GDM1 (cell line): ENCODE results near the gene EIF4G1.
A peak's percentile ranks its signal among the peaks of the same experiment; 100 is the strongest.

ENCODE experiments used
- DNase-seq: peaks from one replicate; lab custom pipeline; 2025; lab: John Stamatoyannopoulos, UW

Gene EIF4G1

DNA sequence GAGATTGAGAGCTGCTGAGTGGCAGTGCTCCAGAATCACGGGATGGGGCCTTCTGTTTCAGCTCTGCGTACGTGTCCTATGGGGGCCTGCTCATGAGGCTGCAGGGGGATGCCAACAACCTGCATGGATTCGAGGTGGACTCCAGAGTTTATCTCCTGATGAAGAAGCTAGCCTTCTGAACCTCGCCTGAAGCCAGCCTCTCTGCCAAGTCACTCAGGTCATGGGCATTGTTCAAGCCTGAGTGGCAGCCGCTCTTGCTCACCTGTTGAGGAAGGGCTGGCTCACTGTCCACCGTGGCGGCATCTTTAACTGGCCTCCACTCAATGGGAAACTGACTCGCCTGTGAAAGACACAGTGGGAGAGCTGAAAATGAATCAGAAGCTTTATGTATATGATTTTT lies 53.7 kb downstream of the EIF4G1 start:
- no peak for DNase-seq

DNA sequence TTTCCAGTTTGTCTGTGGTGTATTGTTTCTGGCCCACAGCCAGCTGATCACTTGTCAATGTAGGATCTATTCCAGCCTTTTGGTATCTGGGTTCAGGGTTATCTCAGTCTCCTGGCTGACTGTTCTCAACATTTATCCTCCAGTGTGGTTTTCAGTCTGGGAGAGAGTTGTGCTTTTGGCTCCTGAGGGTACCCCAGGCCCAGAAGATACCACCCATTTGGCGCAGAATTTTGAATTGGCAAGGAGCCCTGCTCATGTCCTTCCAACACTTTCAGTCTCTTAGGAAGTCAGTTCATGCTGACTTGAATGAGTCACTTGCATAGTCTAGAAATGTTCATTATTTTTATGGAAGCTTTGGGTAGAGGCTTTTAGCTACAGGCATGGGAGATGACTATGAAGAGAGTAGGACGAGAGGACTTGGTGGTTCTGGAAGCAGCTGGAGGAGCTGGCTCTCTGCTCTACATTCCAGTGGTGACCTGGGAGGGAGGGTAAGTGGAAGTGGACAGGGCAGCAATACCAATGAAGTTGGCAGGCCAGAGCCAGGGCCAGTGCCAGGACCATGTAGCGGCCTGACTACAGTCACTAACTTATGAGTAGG lies 54.3 kb downstream of the EIF4G1 start:
- no peak for DNase-seq

DNA sequence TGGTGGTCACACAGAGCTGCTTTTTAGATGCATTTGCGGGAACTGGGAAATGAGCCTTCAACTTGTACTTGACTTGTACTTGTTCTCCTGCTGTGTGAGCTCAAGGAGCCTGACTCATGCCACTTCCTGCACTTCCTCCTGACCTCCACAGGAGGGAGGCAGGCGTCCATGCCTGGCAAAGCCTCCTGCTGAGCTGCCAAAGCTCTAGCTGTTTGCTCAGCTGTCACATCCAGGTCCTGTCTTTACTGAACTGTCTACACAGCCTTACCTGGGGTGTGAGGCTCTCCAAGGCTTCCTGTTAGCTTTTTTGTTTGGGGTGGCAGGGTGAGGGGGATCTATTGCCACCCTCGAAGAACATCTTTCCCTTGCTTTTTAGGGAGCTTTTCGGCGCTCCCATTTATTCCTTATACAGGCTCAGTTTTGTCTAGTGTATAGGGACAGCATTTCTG lies 57.2 kb downstream of the EIF4G1 start:
- peak; percentile 81 for DNase-seq

DNA sequence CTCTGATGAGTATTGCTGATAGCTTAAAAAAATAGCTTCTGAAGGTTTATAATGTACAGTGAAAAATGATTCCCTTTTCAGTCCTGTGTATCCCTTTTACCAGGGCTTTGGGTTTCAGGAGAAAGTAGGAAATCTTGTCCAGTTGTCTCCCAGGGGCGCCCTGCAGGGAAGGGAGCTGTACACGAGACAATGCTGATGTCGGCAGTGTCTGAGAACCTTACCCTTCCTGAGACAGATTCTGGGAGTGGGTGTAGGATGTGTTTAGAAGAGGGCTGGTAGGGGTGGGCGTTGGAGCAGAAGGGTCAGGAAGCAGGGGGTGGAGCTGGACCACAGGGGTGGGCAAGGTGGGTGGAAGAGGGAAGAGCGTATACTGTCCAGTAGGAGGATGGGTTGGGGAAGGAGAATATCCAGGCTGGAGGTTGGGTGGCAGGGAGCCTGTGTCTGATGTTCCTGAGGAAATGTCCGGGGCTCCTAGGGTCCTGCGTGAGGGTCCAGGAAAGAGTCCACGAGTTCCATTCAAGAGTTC lies 58.0 kb downstream of the EIF4G1 start:
- DNase-seq = no peak

DNA sequence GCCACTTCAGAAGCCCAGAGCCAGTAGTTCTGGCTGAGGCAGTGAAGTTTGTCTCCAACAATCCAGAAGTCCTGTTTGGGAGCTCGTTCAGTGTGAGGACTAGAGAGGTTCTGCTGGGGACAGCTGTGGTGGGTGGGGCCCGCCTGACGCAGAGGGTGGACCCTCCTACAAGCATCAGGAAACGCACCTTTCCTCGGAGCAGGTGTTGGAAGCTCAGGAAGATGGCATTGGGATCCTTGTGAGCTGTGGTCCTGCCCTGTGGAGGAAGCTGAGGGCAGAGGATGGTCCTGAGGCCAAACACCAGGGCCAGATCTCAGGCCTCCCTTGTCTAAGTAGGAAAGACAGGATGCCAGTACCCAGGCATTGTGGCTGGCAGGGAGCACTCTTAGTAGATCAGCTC lies 58.5 kb downstream of the EIF4G1 start:
- no peak for DNase-seq

DNA sequence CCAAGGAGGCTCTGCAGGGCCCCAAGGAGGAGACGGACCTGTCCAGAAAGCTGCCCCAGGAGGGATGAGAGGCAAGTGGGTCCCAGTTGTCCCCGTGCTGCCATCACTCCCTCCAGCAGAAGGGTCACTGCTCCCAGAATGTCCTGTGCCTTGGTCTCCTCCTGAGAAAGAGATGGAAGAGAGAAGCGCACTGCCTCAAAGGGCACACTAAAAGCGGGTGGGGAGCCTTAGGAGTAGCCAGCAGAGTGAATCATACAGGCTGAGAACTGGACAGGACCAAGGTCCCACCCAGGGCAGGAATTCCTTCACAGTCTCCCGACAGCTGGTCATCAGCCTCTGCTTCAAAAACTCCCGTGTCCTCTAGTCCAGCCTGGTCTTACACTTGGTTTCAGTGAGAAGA lies 59.0 kb downstream of the EIF4G1 start:
- no peak for DNase-seq

DNA sequence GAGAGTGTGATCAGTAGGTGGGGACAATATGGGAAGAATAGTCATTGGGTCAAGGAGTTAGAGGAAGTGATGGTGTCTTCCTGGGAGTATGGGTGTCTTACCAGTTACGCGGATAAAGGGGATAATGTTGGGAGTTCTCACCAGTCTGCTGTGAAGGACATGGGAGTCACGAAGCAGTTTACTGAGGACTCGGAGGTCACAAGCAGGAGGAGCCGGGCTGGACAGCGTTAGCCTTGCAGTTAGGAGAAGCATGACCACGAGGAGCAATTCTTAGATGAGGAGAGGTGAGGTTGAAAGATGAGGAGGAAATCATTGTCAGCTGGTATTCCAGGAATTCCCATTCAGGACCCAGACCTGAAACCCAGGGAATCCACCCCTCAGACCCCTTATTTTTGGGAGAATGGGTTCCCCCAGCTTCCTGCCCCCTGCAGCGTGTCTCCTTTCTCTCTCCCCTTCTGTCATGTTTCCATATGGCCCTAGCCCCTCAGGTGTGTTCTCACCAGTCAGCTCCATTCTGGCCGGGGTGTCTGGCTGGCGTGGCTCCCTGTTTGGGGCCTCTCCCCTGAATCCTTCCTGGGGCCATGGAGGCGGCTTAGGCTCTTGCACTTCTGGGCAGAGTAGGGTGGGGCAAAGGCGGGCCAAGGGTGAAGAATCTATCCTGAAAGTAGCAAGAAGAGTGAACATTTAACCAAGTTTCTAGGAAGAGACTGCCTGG lies 61.5 kb downstream of the EIF4G1 start:
- DNase-seq = no peak

DNA sequence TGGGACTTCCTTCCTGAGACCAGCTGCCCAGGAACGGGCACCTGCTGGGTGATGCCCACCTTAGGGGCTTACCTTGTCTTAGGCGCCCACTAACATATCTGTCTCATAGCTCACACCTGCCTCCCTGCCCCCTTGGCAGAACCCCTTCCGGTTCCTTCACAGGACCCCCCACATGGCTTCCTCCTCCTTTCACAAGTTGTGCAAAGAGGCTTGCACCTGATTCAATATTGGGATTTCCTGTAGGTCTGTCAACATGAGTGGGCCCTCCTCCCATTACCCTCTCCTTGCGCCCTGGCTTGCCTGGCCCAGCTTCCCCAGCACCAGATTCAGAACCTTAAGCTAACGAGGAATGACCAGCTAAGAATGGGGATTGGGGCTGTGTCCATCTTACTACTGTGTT lies 63.0 kb downstream of the EIF4G1 start:
- no peak for DNase-seq

DNA sequence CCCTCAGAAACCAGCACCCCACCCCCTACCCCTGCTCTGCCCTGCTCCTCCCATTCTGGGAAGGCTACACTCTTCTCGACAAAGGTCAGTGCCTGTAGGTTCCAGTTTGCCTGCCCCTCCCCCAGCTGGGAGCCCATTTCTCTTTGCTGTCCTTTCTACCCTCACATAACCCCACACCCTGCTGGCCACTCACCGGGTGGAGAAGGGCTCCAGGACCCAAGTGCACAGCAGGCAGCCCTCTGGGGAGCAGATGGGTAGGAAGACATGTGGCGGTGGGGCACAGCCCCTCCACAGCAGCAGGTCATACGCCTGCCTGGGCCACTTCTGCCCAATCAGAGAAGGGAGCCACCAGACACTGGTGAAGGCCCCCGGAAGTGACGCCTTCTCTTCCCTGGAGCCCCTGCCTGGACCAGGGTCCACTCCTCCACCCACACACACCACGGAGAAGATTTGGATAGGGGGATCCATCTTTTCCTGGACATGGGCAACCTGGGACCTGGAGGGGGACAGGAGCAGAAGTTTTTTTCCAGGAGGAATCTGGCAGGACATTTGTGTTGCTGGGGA lies 63.6 kb downstream of the EIF4G1 start, which contains the start of gene THPO:
Gene THPO (minus strand): TSS at position 326 of the 564 bp plus-strand sequence. CDS start 1,948 bp downstream, outside the sequence.
- DNase-seq = no peak

DNA sequence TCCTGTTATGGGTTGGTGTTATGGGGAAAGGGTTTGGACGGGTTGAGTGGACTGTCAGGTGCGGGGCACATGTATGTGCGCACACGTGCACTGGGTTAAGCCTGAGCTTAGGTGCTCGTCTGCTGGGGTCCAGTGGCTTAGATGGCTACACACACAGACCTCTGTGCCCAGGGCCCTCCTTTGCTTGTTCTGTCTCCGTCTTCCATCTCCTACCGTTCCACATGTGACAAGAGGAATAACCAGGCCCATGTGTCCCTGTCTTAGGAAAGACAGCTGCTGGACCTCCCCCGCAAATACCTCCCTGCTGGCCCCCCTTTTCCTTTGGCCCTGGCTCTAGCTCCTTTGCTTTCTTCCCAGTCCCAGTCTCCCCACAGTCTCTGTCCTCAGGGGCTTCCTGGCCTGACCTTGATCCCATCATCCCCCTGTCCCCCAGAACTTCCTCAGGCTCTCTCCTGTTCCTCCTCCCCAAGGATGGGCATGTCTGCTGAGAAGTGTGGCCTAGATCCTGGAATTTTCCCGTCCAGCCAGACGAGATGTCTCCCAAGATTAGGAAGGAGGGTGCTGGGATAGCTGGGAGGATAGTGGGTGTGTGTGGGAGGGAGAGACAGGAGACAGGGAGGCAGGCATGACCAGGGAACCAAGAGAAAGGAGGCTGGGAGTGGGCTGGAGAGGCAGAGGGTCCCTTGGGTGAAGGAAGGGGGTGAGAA lies 64.4 kb downstream of the EIF4G1 start:
- no peak for DNase-seq

DNA sequence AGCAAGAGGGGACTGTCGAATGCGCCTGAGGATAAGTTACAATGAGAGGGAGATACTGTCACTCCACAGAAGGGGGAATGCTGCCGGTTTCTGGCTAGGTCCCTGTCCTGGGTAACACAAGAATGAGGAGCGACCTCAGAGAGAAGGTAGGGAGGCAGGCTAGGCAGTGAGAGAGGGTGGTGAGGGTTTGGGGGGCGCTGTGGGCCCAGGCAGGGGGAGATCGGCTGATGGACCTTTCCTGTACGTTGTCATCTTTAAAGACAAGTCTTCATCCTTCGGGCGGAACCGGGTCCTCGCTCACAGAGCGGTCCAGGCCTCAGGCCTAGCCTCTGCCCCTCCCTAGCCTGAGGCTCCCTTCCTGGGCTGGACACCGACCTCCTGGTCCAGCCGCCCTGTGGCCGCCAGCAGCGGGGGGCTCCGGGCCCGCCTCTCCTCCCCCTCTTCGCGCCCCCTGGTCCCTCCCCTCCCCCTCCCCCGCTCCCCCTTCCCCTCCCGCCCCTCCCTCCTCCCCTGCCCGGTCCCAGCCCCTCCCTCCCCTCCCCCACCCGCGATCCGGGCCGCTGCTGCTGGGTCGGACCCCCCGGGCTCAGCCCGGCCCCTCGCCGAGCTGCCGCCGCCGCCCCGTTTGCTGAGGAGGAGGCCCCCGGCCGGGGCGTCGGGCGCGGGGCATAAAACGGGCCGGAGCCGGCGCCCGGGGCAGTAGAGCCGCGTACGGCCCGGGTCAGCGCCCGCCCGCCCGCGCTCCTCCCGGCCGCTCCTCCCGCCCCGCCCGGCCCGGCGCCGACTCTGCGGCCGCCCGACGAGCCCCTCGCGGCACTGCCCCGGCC lies 65.2 kb downstream of the EIF4G1 start, which contains the start of gene CHRD:
Gene CHRD (plus strand): TSS at position 697 of the 827 bp plus-strand sequence. CDS start 265 bp downstream, outside the sequence.
- DNase-seq = no peak

DNA sequence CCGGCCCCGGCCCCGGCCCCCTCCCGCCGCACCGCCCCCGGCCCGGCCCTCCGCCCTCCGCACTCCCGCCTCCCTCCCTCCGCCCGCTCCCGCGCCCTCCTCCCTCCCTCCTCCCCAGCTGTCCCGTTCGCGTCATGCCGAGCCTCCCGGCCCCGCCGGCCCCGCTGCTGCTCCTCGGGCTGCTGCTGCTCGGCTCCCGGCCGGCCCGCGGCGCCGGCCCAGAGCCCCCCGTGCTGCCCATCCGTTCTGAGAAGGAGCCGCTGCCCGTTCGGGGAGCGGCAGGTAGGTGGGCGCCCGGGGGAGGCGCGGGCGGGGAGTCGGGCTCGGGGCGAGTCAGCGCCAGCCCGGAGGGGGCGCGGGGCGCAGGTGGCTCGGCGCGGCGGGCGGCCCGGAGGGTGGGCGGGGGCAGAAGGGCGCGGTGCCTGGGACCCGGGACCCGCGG lies 65.8 kb downstream of the EIF4G1 start:
- DNase-seq = no peak

DNA sequence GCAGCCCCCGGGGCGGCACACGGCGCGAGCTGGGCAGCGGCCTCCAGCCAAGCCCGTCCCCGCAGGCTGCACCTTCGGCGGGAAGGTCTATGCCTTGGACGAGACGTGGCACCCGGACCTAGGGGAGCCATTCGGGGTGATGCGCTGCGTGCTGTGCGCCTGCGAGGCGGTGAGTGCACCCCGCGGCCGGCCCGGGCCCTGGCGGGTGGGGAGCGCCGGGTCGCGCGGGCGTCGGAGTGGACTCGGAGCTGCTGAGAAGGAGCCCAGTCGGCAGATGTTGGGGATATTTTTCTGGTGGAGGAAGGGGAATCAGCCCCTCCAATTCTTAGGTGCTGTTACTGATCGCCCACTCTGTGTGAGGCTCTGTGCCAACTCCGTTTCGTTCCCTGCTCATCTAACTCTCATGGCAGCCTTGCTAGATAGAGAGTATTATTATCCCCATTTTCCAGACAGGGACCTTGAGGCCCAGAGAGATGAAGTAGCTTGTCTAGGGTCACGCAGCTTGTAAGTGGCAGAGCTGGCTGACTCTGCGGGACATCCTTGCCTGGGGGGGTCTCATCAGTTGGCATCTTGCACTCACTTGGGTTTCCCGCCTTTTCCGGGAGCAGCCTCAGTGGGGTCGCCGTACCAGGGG lies 66.3 kb downstream of the EIF4G1 start:
- no peak for DNase-seq

DNA sequence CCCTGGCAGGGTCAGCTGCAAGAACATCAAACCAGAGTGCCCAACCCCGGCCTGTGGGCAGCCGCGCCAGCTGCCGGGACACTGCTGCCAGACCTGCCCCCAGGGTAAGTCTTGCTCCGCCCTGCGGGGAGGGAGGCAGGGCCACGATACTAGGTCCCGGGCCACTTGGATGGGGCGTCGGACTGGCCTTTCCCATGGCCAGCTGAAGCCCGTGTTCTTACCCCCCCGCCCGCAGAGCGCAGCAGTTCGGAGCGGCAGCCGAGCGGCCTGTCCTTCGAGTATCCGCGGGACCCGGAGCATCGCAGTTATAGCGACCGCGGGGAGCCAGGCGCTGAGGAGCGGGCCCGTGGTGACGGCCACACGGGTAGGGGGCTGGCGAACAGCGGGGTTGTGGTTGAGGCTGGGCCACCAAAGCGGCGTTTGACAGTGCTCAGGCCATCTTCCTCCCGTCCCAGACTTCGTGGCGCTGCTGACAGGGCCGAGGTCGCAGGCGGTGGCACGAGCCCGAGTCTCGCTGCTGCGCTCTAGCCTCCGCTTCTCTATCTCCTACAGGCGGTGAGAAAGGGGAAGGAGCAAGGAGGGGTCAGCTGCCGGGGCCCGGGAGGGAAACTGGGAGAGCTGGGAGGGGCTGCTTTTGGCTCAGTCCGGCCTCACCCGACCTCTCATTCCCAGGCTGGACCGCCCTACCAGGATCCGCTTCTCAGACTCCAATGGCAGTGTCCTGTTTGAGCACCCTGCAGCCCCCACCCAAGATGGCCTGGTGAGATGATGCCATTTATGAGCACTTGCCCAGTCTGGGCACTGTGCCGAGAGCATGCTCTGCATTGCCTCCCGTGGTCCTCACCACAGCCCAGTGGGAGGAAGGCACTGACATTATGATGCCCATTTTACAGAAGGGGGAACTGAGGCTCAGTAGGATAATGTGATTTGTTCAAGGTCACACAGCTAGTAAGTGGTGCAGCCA lies 67.1 kb downstream of the EIF4G1 start:
- DNase-seq = no peak

DNA sequence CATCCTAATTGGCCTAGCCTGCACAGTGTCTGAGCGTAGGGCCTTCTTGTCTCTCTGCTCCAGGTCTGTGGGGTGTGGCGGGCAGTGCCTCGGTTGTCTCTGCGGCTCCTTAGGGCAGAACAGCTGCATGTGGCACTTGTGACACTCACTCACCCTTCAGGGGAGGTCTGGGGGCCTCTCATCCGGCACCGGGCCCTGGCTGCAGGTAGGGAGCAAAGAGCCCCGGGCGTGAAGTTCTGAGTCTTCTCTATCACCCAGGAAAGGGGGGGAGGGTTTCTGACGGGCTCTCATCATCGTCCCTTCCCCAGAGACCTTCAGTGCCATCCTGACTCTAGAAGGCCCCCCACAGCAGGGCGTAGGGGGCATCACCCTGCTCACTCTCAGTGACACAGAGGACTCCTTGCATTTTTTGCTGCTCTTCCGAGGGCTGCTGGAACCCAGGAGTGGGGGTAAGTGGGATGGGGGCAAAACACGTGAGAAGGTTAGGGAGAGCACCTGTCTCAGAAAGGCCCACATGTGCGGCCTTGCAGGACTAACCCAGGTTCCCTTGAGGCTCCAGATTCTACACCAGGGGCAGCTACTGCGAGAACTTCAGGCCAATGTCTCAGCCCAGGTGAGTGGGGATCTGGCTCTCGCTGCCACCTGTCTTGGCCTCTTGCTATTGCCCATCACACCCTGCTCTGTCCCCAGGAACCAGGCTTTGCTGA lies 68.1 kb downstream of the EIF4G1 start:
- no peak for DNase-seq

DNA sequence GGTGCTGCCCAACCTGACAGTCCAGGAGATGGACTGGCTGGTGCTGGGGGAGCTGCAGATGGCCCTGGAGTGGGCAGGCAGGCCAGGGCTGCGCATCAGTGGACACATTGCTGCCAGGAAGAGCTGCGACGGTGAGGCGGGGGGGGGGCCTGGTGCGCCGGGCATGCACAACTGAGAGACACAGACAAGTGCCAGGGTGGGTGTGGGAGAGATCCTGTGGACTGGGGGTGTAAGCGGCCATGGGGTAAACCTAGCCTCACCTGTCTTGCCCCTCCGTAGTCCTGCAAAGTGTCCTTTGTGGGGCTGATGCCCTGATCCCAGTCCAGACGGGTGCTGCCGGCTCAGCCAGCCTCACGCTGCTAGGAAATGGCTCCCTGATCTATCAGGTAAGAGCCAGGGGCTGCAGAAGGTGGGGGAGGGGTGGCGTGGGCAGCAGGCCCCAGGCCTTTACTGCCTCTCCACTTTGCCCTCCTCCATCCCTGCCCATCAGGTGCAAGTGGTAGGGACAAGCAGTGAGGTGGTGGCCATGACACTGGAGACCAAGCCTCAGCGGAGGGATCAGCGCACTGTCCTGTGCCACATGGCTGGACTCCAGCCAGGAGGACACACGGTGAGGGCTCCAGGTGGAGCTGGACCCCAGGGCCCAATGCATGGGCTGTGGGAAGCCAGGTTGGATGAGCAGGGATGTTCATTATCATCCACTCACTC lies 68.8 kb downstream of the EIF4G1 start:
- DNase-seq = no peak

DNA sequence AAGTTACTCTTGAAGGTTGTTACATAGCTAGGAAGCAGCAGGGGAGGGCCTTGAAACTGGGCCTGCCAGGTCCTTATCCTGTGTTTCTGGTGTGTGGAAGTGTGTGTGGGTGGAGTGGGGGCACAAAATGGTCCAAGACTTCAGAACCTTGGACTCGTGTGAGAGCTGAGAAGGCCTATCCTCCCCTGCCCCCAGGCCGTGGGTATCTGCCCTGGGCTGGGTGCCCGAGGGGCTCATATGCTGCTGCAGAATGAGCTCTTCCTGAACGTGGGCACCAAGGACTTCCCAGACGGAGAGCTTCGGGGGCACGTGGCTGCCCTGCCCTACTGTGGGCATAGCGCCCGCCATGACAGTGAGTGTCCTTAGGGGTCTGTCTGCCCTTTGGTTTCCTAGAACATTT lies 69.9 kb downstream of the EIF4G1 start:
- no peak for DNase-seq
